T-cell (primary cell): ENCODE measurements around the gene COG5. TPM values are rescaled to one million over a fixed set of nuclear protein-coding genes. Genes with fewer than 3 reads are reported as not detected.

Experiments
- ATAC-seq, 4 experiments: fragments of 200-7000 bp in 3 of 4; fragments of 150-1000 bp in 1 of 4; cut with Tn5 transposase; replicated peaks in 1 of 4; 1 replicate in 3 of 4; 2 replicates in 1 of 4; pipeline ENCODE4 v1.10.0; 2021; ENCODE audit warnings: moderate library complexity in 3 of 4, mild to moderate bottlenecking in 2 of 4, moderate number of reproducible peaks in 1 of 4
- CTCF ChIA-PET, 2 donors: fragments of 300-600 bp; sonication (Branson Sonifier 250); formaldehyde crosslinking; loops; one replicate each; lab custom pipeline; 2022; ENCODE audit warnings: antibody characterized with exemption in 2 of 2; lab: Charles Lee
- POLR2A ChIA-PET, 2 donors: fragments of 300-600 bp; sonication (Branson Sonifier 250); formaldehyde crosslinking; loops; one replicate each; lab custom pipeline; 2022; ENCODE audit warnings: antibody characterized with exemption in 2 of 2; lab: Charles Lee
- DNase-seq, 35 experiments: peaks; one replicate each; pipeline versions ENCODE4 v3.0.0 to v3.0.0-alpha.2; 2013 to 2023
- H3K27ac ChIP-seq: one replicate; pipeline ENCODE4 v1.5.1; 2013; ENCODE audit warnings: low read length
- H3K27me3 ChIP-seq, 2 experiments: replicated peaks in 1 of 2; 1 replicate in 1 of 2; 2 replicates in 1 of 2; pipeline versions ENCODE4 v1.6.1 to v1.7.0; 2013; ENCODE audit warnings: low read length in 1 of 2, mixed read lengths in 1 of 2; ENCODE audit not compliant: control insufficient read depth in 2 of 2, insufficient read depth in 2 of 2; ENCODE audit errors: extremely low read depth in 1 of 2
- H3K36me3 ChIP-seq, 2 donors: 1 replicate in 1 of 2; 2 replicates in 1 of 2; pipeline versions ENCODE4 v1.6.1 to v1.7.0; 2013; ENCODE audit warnings: low read length in 1 of 2; ENCODE audit not compliant: control insufficient read depth in 2 of 2, insufficient read depth in 1 of 2; ENCODE audit errors: extremely low read depth in 1 of 2
- H3K4me1 ChIP-seq, 2 experiments: 1 replicate in 1 of 2; 2 replicates in 1 of 2; pipeline versions ENCODE4 v1.6.1 to v1.7.0; 2013; ENCODE audit warnings: low read length in 2 of 2, mixed read lengths in 1 of 2; ENCODE audit not compliant: insufficient read depth in 2 of 2, control insufficient read depth in 1 of 2; ENCODE audit errors: extremely low read depth in 1 of 2
- H3K4me3 ChIP-seq, 2 donors: 1 replicate in 1 of 2; 2 replicates in 1 of 2; pipeline versions ENCODE4 v1.5.1 to v1.7.0; 2013; ENCODE audit warnings: mild to moderate bottlenecking in 2 of 2, low read length in 1 of 2, moderate library complexity in 1 of 2; ENCODE audit not compliant: control insufficient read depth in 1 of 2; ENCODE audit errors: extremely low read depth in 1 of 2
- H3K9me3 ChIP-seq: 2 replicates; pipeline ENCODE4 v1.7.0; 2013
- H3K27ac Mint-ChIP-seq, 2 donors: one replicate each; pipeline ENCODE4 v1.8.0; 2020 to 2021; ENCODE audit warnings: mild to moderate bottlenecking in 2 of 2, mixed read lengths in 2 of 2
- H3K27me3 Mint-ChIP-seq, 2 donors: one replicate each; pipeline ENCODE4 v1.8.0; 2021 to 2022; ENCODE audit warnings: mixed read lengths in 2 of 2
- H3K36me3 Mint-ChIP-seq: one replicate; pipeline ENCODE4 v1.8.0; 2021; ENCODE audit warnings: mixed read lengths
- H3K4me1 Mint-ChIP-seq, 3 donors: one replicate each; pipeline ENCODE4 v1.8.0; 2020 to 2022; ENCODE audit warnings: mixed read lengths in 3 of 3, mild to moderate bottlenecking in 1 of 3
- H3K4me3 Mint-ChIP-seq, 3 donors: one replicate each; pipeline ENCODE4 v1.8.0; 2020 to 2022; ENCODE audit warnings: mild to moderate bottlenecking in 3 of 3, mixed read lengths in 3 of 3, moderate library complexity in 3 of 3
- H3K9me3 Mint-ChIP-seq, 3 donors: one replicate each; pipeline ENCODE4 v1.8.0; 2020 to 2022; ENCODE audit warnings: mixed read lengths in 3 of 3
- WGBS: methylation state at CpG from one replicate; pipeline ENCODE4 v1.1.5; 2013; ENCODE audit warnings: missing lambda C conversion rate; ENCODE audit not compliant: insufficient coverage; 5-methylcytosine and 5-hydroxymethylcytosine counted together
- total RNA-seq, 35 experiments: library from RNA in 6 of 35; stranded (reverse) in 6 of 35; fragments of 120-200 nt in 1 of 35; gene quantifications; one replicate each; pipeline versions ENCODE4 v1.2.1 to v1.2.4 and lab custom pipeline; 2013 to 2026

Gene COG5
- total RNA-seq, 5 donors from 2014 or later (not counting 1 experiment from before 2014, with no cell fraction given): 37.3 to 83.8 (median 55.4) TPM

DNA sequence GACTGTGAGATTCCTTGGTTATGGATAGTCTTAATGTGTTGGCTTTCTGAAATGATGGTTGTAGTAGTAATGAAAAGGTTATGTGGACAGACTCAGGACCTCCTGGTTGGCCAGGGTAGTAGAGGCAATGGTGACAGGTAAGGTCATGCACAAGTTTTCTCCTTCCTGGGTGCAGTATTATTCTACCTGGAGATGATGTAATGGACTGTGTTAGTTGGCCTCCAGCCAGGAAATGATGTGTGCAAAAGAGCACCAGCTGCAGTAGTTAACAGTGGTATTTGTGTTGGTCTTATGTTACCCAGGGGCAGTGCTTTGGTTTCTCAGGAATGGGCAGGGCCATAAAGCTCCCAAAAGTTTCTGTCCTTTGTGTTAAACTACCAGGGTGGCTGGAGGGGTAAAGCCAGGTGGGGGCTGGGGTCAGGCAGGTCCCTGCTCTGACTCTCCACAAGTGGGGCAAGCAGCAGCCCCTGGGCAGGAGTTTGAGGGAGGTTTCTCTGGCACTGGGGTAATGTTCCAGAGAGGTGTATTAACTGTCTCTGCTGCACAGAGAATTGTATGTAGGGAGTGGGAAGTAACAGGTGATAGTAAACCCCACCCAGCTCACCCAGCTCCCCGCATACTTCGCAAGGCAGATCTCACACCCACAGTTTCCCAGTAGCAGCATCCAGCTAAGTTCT, 57.6 kb downstream of the COG5 start:
- no peak overlapping the region for H3K27ac Mint-ChIP-seq
- no CpG with 5 or more reads among the region's 2 CpGs for WGBS
- H3K27ac ChIP-seq: no peak overlapping the region
- peaks cover 6 to 10% of the 10 kb centered on the region in 2 donors for H3K36me3 ChIP-seq
- no peaks in the 10 kb centered on the region for H3K9me3 Mint-ChIP-seq
- H3K4me3 ChIP-seq: no peak overlapping the region
- no peaks in the 10 kb centered on the region for H3K9me3 ChIP-seq
- H3K4me1 Mint-ChIP-seq: peaks cover 26 to 47% (median 43%) of the 10 kb centered on the region in 3 donors
- H3K36me3 Mint-ChIP-seq: peaks cover 20% of the 10 kb centered on the region
- no peaks in the 10 kb centered on the region for H3K27me3 ChIP-seq
- H3K4me3 Mint-ChIP-seq: no peak overlapping the region
- DNase-seq: peak in 1 of 35 experiments; percentile 9
- CTCF ChIA-PET: no interaction called here
- ATAC-seq: no peak
- POLR2A ChIA-PET: interaction anchor here in 1 of 2 donors (0.7 kb wide), 1 partner anchor 164 kb away, joined by 3 read pairs; no protein-coding TSS in a partner anchor
- H3K27me3 Mint-ChIP-seq: no peaks in the 10 kb centered on the region
- H3K4me1 ChIP-seq: peaks cover 0 to 7% of the 10 kb centered on the region in 2 experiments

DNA sequence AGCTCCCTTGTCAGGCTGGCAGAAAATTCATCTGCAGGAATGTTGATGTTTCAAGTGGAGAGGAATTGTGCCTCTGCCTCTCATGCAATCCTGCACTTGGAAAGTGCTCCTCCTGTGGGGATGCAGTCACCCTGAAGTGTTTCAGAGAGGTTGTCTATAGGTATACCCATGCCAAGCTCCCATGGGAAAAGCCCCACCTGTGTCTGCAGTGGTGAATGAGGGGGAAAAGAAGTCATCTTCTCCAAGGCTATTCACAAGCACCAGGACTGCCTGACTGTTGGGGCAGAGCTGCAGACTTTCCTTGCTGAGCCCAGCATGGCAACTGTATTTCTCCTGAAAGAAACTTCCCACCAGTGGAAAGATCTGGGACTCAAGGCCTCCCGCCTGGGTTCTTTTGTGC, 58.4 kb downstream of the COG5 start:
- Mint-ChIP-seq H3K4me1 (peaks cover 18 to 41% (median 35%) of the 10 kb centered on the region in 3 donors), H3K9me3 (no peaks in the 10 kb centered on the region), H3K27ac (peak overlapping the region in 1 of 2 donors; percentile 52), H3K27me3 (no peaks in the 10 kb centered on the region), H3K36me3 (peaks cover 15% of the 10 kb centered on the region), H3K4me3 (no peak overlapping the region)
- no CpG with 5 or more reads among the region's 1 CpG for WGBS
- no peak overlapping the region for H3K27ac ChIP-seq
- no peaks in the 10 kb centered on the region for H3K27me3 ChIP-seq
- no peak for DNase-seq
- H3K4me1 ChIP-seq: peaks cover 0 to 7% of the 10 kb centered on the region in 2 experiments
- no peak for ATAC-seq
- H3K9me3 ChIP-seq: no peaks in the 10 kb centered on the region
- H3K36me3 ChIP-seq: peaks cover 6 to 10% of the 10 kb centered on the region in 2 donors
- CTCF ChIA-PET: interaction anchor here in 1 of 2 donors (0.6 kb wide), 1 partner anchor 11 kb away, joined by 3 read pairs; no protein-coding TSS in a partner anchor
- POLR2A ChIA-PET: interaction anchor here in 1 of 2 donors (0.6 to 0.7 kb wide), 2 partner anchors 82 to 165 kb away, joined by 3 read pairs; no protein-coding TSS in a partner anchor
- H3K4me3 ChIP-seq: no peak overlapping the region

DNA sequence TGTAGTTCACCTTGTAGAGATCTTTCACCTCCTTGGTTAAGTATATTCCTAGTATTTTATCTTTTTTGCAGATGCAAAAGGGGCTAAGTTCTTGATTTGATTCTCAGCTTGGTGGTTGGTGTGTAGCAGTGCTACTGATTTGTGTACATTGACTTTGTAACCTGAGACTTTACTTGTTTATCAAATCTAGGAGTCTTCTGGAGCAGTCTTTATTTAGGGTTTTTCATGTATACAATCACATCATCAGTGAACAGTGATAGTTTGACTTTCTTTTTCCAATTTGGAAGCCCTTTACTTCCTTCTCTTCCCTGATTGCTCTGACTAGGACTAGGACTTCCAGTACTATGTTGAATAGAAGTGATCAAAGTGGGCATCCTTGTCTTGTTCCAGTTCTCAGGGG, 60.0 kb downstream of the COG5 start:
- no peaks in the 10 kb centered on the region for H3K9me3 ChIP-seq
- H3K36me3 Mint-ChIP-seq: peaks cover 12% of the 10 kb centered on the region
- H3K4me3 Mint-ChIP-seq: no peak overlapping the region
- no peak overlapping the region for H3K27ac Mint-ChIP-seq
- H3K4me3 ChIP-seq: no peak overlapping the region
- ATAC-seq: no peak
- H3K4me1 Mint-ChIP-seq: peaks cover 14 to 42% (median 29%) of the 10 kb centered on the region in 3 donors
- H3K27ac ChIP-seq: no peak overlapping the region
- peaks cover 6 to 10% of the 10 kb centered on the region in 2 donors for H3K36me3 ChIP-seq
- no peaks in the 10 kb centered on the region for H3K27me3 ChIP-seq
- peaks cover 0 to 7% of the 10 kb centered on the region in 2 experiments for H3K4me1 ChIP-seq
- DNase-seq: no peak
- ChIA-PET POLR2A (no interaction called here), CTCF (no interaction called here)
- H3K9me3 Mint-ChIP-seq: no peaks in the 10 kb centered on the region
- no peaks in the 10 kb centered on the region for H3K27me3 Mint-ChIP-seq

- Histone ChIP-seq H3K4me3 (no peak overlapping the region), H3K4me1 (peaks cover 0 to 7% of the 10 kb centered on the region in 2 experiments), H3K27me3 (no peaks in the 10 kb centered on the region), H3K36me3 (peaks cover 6 to 10% of the 10 kb centered on the region in 2 donors), H3K27ac (no peak overlapping the region), H3K9me3 (no peaks in the 10 kb centered on the region)
- Mint-ChIP-seq H3K9me3 (peaks cover 0 to 3% (median 0%) of the 10 kb centered on the region in 3 donors), H3K27me3 (no peaks in the 10 kb centered on the region), H3K36me3 (peaks cover 13% of the 10 kb centered on the region), H3K4me1 (peaks cover 17 to 47% (median 30%) of the 10 kb centered on the region in 3 donors), H3K4me3 (no peak overlapping the region), H3K27ac (no peak overlapping the region)
- 100% methylated on average over 1 of the region's 2 CpGs for WGBS
- ATAC-seq (no peak), DNase-seq (no peak)
- ChIA-PET POLR2A (no interaction called here), CTCF (interaction anchor here in 1 of 2 donors (0.6 kb wide), 1 partner anchor 377 kb away, joined by 8 read pairs; no protein-coding TSS in a partner anchor)
Measured at GRCh38 chr7:107502797-107503196, 60.9 kb downstream of the COG5 start.

DNA sequence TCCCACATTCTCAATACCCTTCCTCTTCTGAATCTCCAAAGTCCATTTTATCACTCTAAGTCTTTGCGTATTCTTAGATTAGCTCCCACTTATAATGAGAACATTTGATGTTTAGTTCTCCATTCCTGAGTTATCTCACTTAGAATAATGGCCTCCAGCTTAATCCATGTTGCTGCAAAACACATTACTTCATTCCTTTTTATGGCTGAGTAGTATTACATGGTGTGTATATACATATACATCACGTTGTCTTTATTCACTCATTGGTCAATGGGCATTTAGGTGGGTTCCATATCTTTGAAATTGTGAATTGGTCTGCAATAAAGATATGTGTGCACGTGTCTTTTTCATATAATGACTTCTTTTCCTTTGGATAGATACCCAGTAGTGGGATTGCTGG, 61.6 kb downstream of the COG5 start:
- ChIA-PET POLR2A (no interaction called here), CTCF (interaction anchor here in 1 of 2 donors (1.3 kb wide), 1 partner anchor 355 kb away, joined by 5 read pairs; no protein-coding TSS in a partner anchor)
- no peaks in the 10 kb centered on the region for H3K9me3 ChIP-seq
- Mint-ChIP-seq H3K9me3 (peaks cover 0 to 4% (median 0%) of the 10 kb centered on the region in 3 donors), H3K27ac (no peak overlapping the region), H3K27me3 (no peaks in the 10 kb centered on the region), H3K36me3 (peaks cover 15% of the 10 kb centered on the region), H3K4me3 (no peak overlapping the region), H3K4me1 (peaks cover 16 to 47% (median 33%) of the 10 kb centered on the region in 3 donors)
- H3K36me3 ChIP-seq: peaks cover 6 to 10% of the 10 kb centered on the region in 2 donors
- no peak for DNase-seq
- H3K4me1 ChIP-seq: peaks cover 0 to 7% of the 10 kb centered on the region in 2 experiments
- no peak overlapping the region for H3K4me3 ChIP-seq
- no peak overlapping the region for H3K27ac ChIP-seq
- no peaks in the 10 kb centered on the region for H3K27me3 ChIP-seq
- no CpG with 5 or more reads among the region's 3 CpGs for WGBS
- ATAC-seq: no peak

GRCh38 chr7:107501593-107501992, 62.1 kb downstream of the COG5 start:
- Mint-ChIP-seq H3K27ac (no peak overlapping the region), H3K9me3 (peaks cover 0 to 4% (median 0%) of the 10 kb centered on the region in 3 donors)
- H3K9me3 ChIP-seq: no peaks in the 10 kb centered on the region

More at GRCh38 chr7:107501593-107501992, 62.1 kb downstream of the COG5 start:
- Histone ChIP-seq H3K27ac (no peak overlapping the region), H3K36me3 (peaks cover 6 to 10% of the 10 kb centered on the region in 2 donors), H3K4me3 (no peak overlapping the region), H3K4me1 (peaks cover 0 to 4% of the 10 kb centered on the region in 2 experiments), H3K27me3 (no peaks in the 10 kb centered on the region)
- no CpG with 5 or more reads among the region's 1 CpG for WGBS
- ChIA-PET CTCF (interaction anchor here in 1 of 2 donors (0.8 to 1.3 kb wide), 3 partner anchors 39 to 354 kb away, joined by 3 to 6 read pairs (median 5); no protein-coding TSS in a partner anchor), POLR2A (interaction anchor here in 1 of 2 donors (0.6 kb wide), 1 partner anchor 367 kb away, joined by 3 read pairs; no protein-coding TSS in a partner anchor)
- peaks cover 17% of the 10 kb centered on the region for H3K36me3 Mint-ChIP-seq
- DNase-seq (peak in 11 of 35 experiments; percentile 2 to 40 (median 9)), ATAC-seq (peak in 1 of 4 experiments; percentile 48)
- H3K4me1 Mint-ChIP-seq: peaks cover 22 to 49% (median 36%) of the 10 kb centered on the region in 3 donors
- no peaks in the 10 kb centered on the region for H3K27me3 Mint-ChIP-seq
- H3K4me3 Mint-ChIP-seq: no peak overlapping the region
